ENCODE results near the gene USP30. TPM values are rescaled to one million over a fixed set of nuclear protein-coding genes. Genes with fewer than 3 reads are reported as not detected.
A peak's percentile ranks its signal among the peaks of the same experiment; 100 is the strongest.

The USP30 gene
- total RNA-seq, 1 experiment from 2014 or later: 7.8 TPM

GRCh38 chr12:109116611-109116949 is 64.2 kb downstream of the USP30 start:
- Histone ChIP-seq H3K27ac (ENCODE audit: insufficient read length, low read depth, low read length) (no peak overlapping the region), H3K4ac (ENCODE audit: low read depth, low read length) (no peak overlapping the region), H2AFZ (ENCODE audit: low read length) (no peak overlapping the region)

More at GRCh38 chr12:109116611-109116949, 64.2 kb downstream of the USP30 start:
- H2BK20ac ChIP-seq (ENCODE audit: low read depth, low read length, poor library complexity, severe bottlenecking): no peak overlapping the region
- H3K36me3 Mint-ChIP-seq (ENCODE audit: insufficient read depth in 1 of 3, low read depth in 3 of 3): peaks cover 0 to 4% (median 0%) of the 10 kb centered on the region in 3 experiments; a peak in 1 of 7 replicates
- 0 out of 7 replicates have a peak overlapping the region, but pooled peaks of 2 of the 3 experiments have one; percentile 11 to 20 for H3K27ac Mint-ChIP-seq
- no peaks in the 10 kb centered on the region for H4K20me1 ChIP-seq (ENCODE audit: control insufficient read depth, insufficient read depth, insufficient read length)
- no peak for DNase-seq
- H3K56ac ChIP-seq (ENCODE audit: insufficient read length, low read depth, low read length): no peak overlapping the region
- H4K91ac ChIP-seq (ENCODE audit: insufficient read length, low read depth, low read length): no peak overlapping the region
- H2BK120ac ChIP-seq (ENCODE audit: low read depth, low read length, poor library complexity, severe bottlenecking): no peak overlapping the region
- H2AK5ac ChIP-seq (ENCODE audit: insufficient read length, low read length): no peak overlapping the region
- peaks cover 17 to 19% of the 10 kb centered on the region in 2 experiments for H3K4me1 Mint-ChIP-seq
- H3K4me3 Mint-ChIP-seq: no peak overlapping the region
- H3T11ph ChIP-seq (ENCODE audit: low read length): no peak overlapping the region
- TF ChIP-seq CTCF (conservative IDR thresholded peaks at IDR 0.05): no peak
- H4K5ac ChIP-seq (ENCODE audit: insufficient read length, low read depth, low read length): no peak overlapping the region
- no peak overlapping the region for H2BK12ac ChIP-seq (ENCODE audit: insufficient read length, low read depth, low read length)
- H3K9me3 Mint-ChIP-seq: no peaks in the 10 kb centered on the region
- H3K23me2 ChIP-seq (ENCODE audit: insufficient read length, low read depth, low read length, poor library complexity, severe bottlenecking): no peaks in the 10 kb centered on the region
- no peaks in the 10 kb centered on the region for H3K27me3 Mint-ChIP-seq (ENCODE audit: low read depth)
- no peak overlapping the region for H2BK5ac ChIP-seq (ENCODE audit: insufficient read length, low read length)
- no peaks in the 10 kb centered on the region for H3K9me3 ChIP-seq (ENCODE audit: control insufficient read depth, low read depth, low read length)
- peaks cover 6% of the 10 kb centered on the region; the same call in 1 of the 2 replicates for H3K4me1 ChIP-seq (ENCODE audit: insufficient read depth, low read length)
- no peak overlapping the region for H3K18ac ChIP-seq (ENCODE audit: insufficient read length, low read depth, low read length)
- H3K23ac ChIP-seq (ENCODE audit: insufficient read length, low read depth, low read length): no peak overlapping the region
- no peak overlapping the region for H4K8ac ChIP-seq (replicated peaks; ENCODE audit: insufficient read length, low read depth, low read length)
- H3K14ac ChIP-seq (ENCODE audit: insufficient read depth, low read length): no peak overlapping the region
- no CpG with 5 or more reads among the region's 12 CpGs for WGBS (ENCODE audit: extremely low coverage, insufficient read length, low lambda C conversion rate)
- H2BK15ac ChIP-seq (ENCODE audit: low read depth, low read length): no peak overlapping the region
- no peak overlapping the region for H3K4me2 ChIP-seq (ENCODE audit: insufficient read depth, insufficient read length, low read length)
- H3K79me2 ChIP-seq (ENCODE audit: insufficient read depth, low read length): no peaks in the 10 kb centered on the region
- H3K9ac ChIP-seq (ENCODE audit: extremely low read depth, insufficient read length, low read length): no peak overlapping the region
- no peaks in the 10 kb centered on the region for H3K79me1 ChIP-seq (ENCODE audit: insufficient read depth, low read depth, low read length, poor library complexity, severe bottlenecking)
- H3K27me3 ChIP-seq (ENCODE audit: insufficient read depth, low read length): no peaks in the 10 kb centered on the region
